Measurements from ENCODE around the gene NISCH.

The NISCH gene

GRCh38 chr3:52461874-52462273, 6.5 kb downstream of the NISCH start:
- H3K4me1 ChIP-seq (ENCODE audit: low read length), result no peaks in the 10 kb centered on the region
- H3K9ac ChIP-seq (ENCODE audit: low read length), result no peak overlapping the region
- DNase-seq, result no peak
- no peak overlapping the region for H3K4me2 ChIP-seq (ENCODE audit: low read depth, low read length)
- 0 out of 2 replicates have a peak, but pooled peaks cover 3% of the 10 kb centered on the region for H3K36me3 ChIP-seq (replicated peaks; ENCODE audit: insufficient read depth, low read length)
- H3K4me3 ChIP-seq (ENCODE audit: low read length), result no peak overlapping the region
- no peaks in the 10 kb centered on the region for H3F3A ChIP-seq (ENCODE audit: insufficient read depth, low read length)
- TF ChIP-seq CTCF (IDR thresholded peaks at IDR 0.05; ENCODE audit: low read length) (no peak), EZH2 (optimal IDR thresholded peaks at IDR 0.05; ENCODE audit: low read depth, low read length) (no peak), EZH2phosphoT487 (IDR thresholded peaks at IDR 0.05; ENCODE audit: low read length) (no peak)
- H3K27me3 ChIP-seq (replicated peaks; ENCODE audit: insufficient read depth, low read length), result no peaks in the 10 kb centered on the region
- H3K9me2 ChIP-seq (replicated peaks; ENCODE audit: insufficient read depth, low read length), result no peaks in the 10 kb centered on the region
- H4K20me1 ChIP-seq (ENCODE audit: insufficient read depth, low read length), result no peaks in the 10 kb centered on the region
- H3K79me2 ChIP-seq (ENCODE audit: low read length), result peaks cover 7% of the 10 kb centered on the region; the same call in 1 of the 2 replicates
- H3K27ac ChIP-seq (ENCODE audit: low read length), result no peak overlapping the region
- no peak overlapping the region for H2AFZ ChIP-seq (ENCODE audit: low read length)
- no peaks in the 10 kb centered on the region for H3K9me3 ChIP-seq (replicated peaks; ENCODE audit: insufficient read depth, low read length)

GRCh38 chr3:52463416-52463815, 8.0 kb downstream of the NISCH start:
- no peaks in the 10 kb centered on the region for H3K9me2 ChIP-seq (replicated peaks; ENCODE audit: insufficient read depth, low read length)
- no peaks in the 10 kb centered on the region for H3F3A ChIP-seq (ENCODE audit: insufficient read depth, low read length)
- no peak overlapping the region for H2AFZ ChIP-seq (ENCODE audit: low read length)
- no peaks in the 10 kb centered on the region for H3K9me3 ChIP-seq (replicated peaks; ENCODE audit: insufficient read depth, low read length)
- 0 out of 2 replicates have a peak, but pooled peaks cover 3% of the 10 kb centered on the region for H3K36me3 ChIP-seq (replicated peaks; ENCODE audit: insufficient read depth, low read length)
- H3K4me1 ChIP-seq (ENCODE audit: low read length), result no peaks in the 10 kb centered on the region
- H4K20me1 ChIP-seq (ENCODE audit: insufficient read depth, low read length), result no peaks in the 10 kb centered on the region
- H3K4me2 ChIP-seq (ENCODE audit: low read depth, low read length), result no peak overlapping the region
- no peak overlapping the region for H3K27ac ChIP-seq (ENCODE audit: low read length)
- H3K4me3 ChIP-seq (ENCODE audit: low read length), result no peak overlapping the region
- H3K9ac ChIP-seq (ENCODE audit: low read length), result no peak overlapping the region
- DNase-seq, result no peak
- no peak for TF ChIP-seq EZH2phosphoT487 (IDR thresholded peaks at IDR 0.05; ENCODE audit: low read length)
- TF ChIP-seq EZH2 (optimal IDR thresholded peaks at IDR 0.05; ENCODE audit: low read depth, low read length), result no peak
- no peak for TF ChIP-seq CTCF (IDR thresholded peaks at IDR 0.05; ENCODE audit: low read length)
- H3K79me2 ChIP-seq (ENCODE audit: low read length), result peaks cover 4% of the 10 kb centered on the region; the same call in 1 of the 2 replicates
- H3K27me3 ChIP-seq (replicated peaks; ENCODE audit: insufficient read depth, low read length), result no peaks in the 10 kb centered on the region

GRCh38 chr3:52468336-52468735, 12.9 kb downstream of the NISCH start:
- Histone ChIP-seq H3K27ac (ENCODE audit: low read length) (no peak overlapping the region), H3K9me3 (replicated peaks; ENCODE audit: insufficient read depth, low read length) (no peaks in the 10 kb centered on the region), H2AFZ (ENCODE audit: low read length) (no peak overlapping the region), H3K4me1 (ENCODE audit: low read length) (no peaks in the 10 kb centered on the region), H3K4me3 (ENCODE audit: low read length) (no peak overlapping the region), H3K27me3 (replicated peaks; ENCODE audit: insufficient read depth, low read length) (no peaks in the 10 kb centered on the region), H3F3A (ENCODE audit: insufficient read depth, low read length) (no peaks in the 10 kb centered on the region), H3K4me2 (ENCODE audit: low read depth, low read length) (no peak overlapping the region), H3K9ac (ENCODE audit: low read length) (no peak overlapping the region), H3K9me2 (replicated peaks; ENCODE audit: insufficient read depth, low read length) (no peaks in the 10 kb centered on the region), H4K20me1 (ENCODE audit: insufficient read depth, low read length) (no peaks in the 10 kb centered on the region), H3K79me2 (ENCODE audit: low read length) (no peaks in the 10 kb centered on the region), H3K36me3 (replicated peaks; ENCODE audit: insufficient read depth, low read length) (no peaks in the 10 kb centered on the region)
- no peak for DNase-seq
- TF ChIP-seq CTCF (IDR thresholded peaks at IDR 0.05; ENCODE audit: low read length) (no peak), EZH2 (optimal IDR thresholded peaks at IDR 0.05; ENCODE audit: low read depth, low read length) (no peak), EZH2phosphoT487 (IDR thresholded peaks at IDR 0.05; ENCODE audit: low read length) (no peak)

Data from MM.1S (cell line).